ENCODE measurements around the gene FBXO2.

DNA sequence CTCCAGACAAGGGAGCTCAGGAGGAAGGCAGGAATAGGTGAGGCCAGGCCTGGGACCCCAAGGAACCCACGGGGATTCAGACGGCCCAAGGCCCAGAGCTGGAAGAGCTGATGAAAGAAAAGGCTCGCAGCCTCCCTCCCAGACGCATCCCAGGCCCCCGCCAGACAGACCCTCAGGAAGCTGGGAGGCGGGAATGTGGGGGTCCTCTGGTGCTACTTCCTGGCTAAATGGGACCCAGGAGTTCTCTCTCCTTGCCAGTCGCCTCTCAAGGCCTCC is 430 bp downstream of the FBXO2 start:
- TF ChIP-seq, protein P1, sequence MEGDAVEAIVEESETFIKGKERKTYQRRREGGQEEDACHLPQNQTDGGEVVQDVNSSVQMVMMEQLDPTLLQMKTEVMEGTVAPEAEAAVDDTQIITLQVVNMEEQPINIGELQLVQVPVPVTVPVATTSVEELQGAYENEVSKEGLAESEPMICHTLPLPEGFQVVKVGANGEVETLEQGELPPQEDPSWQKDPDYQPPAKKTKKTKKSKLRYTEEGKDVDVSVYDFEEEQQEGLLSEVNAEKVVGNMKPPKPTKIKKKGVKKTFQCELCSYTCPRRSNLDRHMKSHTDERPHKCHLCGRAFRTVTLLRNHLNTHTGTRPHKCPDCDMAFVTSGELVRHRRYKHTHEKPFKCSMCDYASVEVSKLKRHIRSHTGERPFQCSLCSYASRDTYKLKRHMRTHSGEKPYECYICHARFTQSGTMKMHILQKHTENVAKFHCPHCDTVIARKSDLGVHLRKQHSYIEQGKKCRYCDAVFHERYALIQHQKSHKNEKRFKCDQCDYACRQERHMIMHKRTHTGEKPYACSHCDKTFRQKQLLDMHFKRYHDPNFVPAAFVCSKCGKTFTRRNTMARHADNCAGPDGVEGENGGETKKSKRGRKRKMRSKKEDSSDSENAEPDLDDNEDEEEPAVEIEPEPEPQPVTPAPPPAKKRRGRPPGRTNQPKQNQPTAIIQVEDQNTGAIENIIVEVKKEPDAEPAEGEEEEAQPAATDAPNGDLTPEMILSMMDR (IDR thresholded peaks at IDR 0.05; ENCODE audit: insufficient read depth, low read depth, low read length), result no peak
- no peak for TF ChIP-seq EZH2 (IDR thresholded peaks at IDR 0.05; ENCODE audit: insufficient read depth, low read length)

Data from astrocyte (in vitro differentiated cells and primary cell).